22Rv1 (cell line): ENCODE data around the gene PRRX1.

Source experiments
- CTCF ChIP-seq: fragments of 450-650 bp; IDR thresholded peaks from 2 replicates; pipeline ENCODE4 v1.5.1; 2017; ENCODE audit warnings: mild to moderate bottlenecking
- ZFX ChIP-seq: fragments of 450-650 bp; IDR thresholded peaks from 2 replicates; pipeline ENCODE4 v1.6.1; 2017; ENCODE audit warnings: antibody characterized with exemption, borderline replicate concordance

DNA sequence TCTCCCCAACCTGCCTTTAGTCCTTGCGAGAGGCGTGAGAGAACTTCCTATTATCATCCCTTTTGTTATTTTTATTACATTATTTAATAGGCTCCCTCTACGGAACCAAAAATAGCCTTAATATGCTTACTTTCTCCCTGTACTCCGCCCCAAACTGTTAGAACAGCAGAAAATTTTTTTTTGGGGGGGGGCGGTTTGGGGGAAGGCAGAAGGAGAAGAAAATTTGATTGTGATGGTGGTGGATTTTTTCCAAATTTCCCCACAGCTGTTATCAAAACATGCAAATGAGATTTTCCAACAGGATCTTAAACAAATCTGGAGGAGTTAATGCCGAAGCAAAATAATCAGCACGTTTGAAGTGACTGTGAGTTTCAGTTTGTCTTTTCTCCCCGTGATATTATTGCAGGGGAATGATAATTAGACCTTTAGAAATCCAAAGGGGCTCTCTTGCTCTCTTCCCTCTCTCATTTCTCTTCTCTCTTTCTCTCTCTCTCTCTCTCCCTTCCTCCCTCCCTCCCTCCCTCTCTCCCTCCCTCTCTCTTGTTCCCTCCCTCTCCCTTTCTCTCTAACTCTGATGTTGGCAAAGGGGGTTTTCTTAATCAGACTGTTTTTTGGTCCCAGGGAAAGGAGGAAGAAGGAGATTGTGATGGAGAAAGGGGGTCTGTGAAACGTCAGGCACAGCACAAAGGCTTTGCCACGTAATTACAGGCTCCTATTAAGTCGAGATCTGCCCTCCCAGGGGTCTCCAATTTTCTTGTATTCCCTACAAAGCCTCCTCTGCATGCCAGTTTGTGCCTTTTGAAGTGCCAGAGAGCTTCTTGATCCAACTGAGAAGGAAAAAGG lies 1.1 kb upstream of the PRRX1 start:
- TF ChIP-seq CTCF (no peak), ZFX (no peak)
